ENCODE measurements around the gene NFIC.

Gene NFIC

DNA sequence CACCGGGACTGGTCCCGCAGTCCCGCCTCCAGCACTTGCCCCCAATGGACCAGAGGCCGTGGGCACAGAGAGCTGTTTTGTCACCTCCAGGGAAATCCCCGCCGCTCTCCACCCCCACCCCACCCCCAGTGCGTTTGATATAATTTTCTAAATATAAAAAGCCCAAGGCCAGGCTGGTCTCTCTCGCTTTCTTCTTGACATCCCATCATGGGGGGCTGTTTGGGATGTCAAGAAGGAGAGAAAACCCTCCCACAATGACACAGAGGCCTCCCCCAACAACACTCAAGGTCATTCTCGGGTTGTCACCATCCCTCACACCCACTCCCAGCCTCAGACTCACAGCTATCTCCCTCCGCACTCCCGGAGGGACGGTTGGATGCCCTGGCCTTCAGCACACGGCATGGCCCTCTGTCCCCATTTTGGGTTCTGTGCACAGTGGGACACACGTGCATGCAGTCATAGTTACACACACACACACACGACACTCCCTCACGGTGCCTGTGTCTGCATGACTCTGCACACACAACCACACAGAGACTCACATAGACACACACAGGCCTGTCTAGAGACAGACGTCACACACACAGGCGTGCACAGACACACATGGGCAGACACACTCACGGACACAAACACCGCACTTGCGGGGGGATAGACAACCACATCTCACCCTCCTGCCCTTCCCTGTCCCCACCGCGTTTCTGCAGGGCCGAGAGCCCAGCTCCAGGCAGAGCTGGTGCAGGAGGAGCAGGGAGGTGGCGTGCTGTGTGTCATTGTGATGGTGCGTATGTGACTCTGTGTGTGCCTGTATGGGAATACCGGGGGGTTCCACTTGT is 4.8 kb upstream of the NFIC start:
- no peaks in the 10 kb centered on the region for H3K9me2 ChIP-seq (replicated peaks; ENCODE audit: control insufficient read depth, low read length)
- peaks cover 10% of the 10 kb centered on the region for H3K4me1 ChIP-seq (ENCODE audit: control insufficient read depth, low read length)
- peaks cover 77% of the 10 kb centered on the region for H3K27me3 ChIP-seq (ENCODE audit: control insufficient read depth, low read length)
- no peaks in the 10 kb centered on the region for H4K20me1 ChIP-seq (ENCODE audit: control insufficient read depth, insufficient read depth, low read depth, low read length)
- TF ChIP-seq, protein P1, sequence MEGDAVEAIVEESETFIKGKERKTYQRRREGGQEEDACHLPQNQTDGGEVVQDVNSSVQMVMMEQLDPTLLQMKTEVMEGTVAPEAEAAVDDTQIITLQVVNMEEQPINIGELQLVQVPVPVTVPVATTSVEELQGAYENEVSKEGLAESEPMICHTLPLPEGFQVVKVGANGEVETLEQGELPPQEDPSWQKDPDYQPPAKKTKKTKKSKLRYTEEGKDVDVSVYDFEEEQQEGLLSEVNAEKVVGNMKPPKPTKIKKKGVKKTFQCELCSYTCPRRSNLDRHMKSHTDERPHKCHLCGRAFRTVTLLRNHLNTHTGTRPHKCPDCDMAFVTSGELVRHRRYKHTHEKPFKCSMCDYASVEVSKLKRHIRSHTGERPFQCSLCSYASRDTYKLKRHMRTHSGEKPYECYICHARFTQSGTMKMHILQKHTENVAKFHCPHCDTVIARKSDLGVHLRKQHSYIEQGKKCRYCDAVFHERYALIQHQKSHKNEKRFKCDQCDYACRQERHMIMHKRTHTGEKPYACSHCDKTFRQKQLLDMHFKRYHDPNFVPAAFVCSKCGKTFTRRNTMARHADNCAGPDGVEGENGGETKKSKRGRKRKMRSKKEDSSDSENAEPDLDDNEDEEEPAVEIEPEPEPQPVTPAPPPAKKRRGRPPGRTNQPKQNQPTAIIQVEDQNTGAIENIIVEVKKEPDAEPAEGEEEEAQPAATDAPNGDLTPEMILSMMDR (IDR thresholded peaks at IDR 0.05; ENCODE audit: low read depth, low read length, poor library complexity, severe bottlenecking): no peak
- TF ChIP-seq EZH2phosphoT487 (IDR thresholded peaks at IDR 0.05; ENCODE audit: borderline replicate concordance, low read length): no peak
- no peak overlapping the region for H3K4me3 ChIP-seq (ENCODE audit: low read length)
- H3K9me3 ChIP-seq (ENCODE audit: control insufficient read depth, insufficient read depth, low read length): no peaks in the 10 kb centered on the region
- no peaks in the 10 kb centered on the region for H3K36me3 ChIP-seq (ENCODE audit: control insufficient read depth, low read length)
- H3K79me2 ChIP-seq (ENCODE audit: control insufficient read depth, low read length): no peaks in the 10 kb centered on the region
- no peaks in the 10 kb centered on the region for H3F3A ChIP-seq (ENCODE audit: control insufficient read depth, insufficient read depth)
- no peak overlapping the region for H3K27ac ChIP-seq (ENCODE audit: low read depth, low read length)
- H3K4me2 ChIP-seq (ENCODE audit: low read length): no peak overlapping the region; the same call in 1 of the 2 replicates

DNA sequence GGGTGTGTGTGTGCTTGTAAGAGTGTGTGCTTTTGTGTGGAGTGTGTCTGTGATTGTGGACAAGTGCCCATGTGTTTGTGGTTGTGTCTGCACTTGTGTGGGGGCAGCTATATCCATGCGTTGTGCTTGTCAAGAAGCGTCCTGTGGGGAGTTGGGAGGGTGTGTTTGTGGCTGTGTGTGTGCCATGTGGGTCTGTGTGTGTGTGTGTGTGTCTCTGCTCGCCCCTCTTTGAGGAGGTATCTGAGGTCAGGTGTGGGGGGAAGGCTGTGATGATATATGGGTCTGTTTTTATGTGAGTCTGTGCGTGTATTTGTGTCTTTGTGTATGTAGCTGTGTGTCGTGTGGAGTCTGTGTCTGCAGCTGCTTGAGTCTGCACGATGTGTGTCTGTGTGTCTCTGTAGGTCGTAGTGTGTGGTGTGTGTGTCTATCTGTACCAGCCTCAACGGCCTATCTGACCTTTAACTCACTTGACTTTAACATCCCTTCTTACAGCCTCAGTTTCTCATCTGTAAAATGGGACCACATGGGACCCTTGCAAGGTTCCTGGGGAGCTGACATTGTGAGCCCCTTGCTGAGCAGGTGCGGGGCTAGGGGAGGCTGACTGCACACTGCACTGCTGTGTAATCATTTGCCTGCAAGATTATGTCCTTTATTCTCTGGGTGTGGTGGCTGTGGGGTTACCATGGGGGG is 4.0 kb upstream of the NFIC start:
- Histone ChIP-seq H3K4me1 (ENCODE audit: control insufficient read depth, low read length) (peaks cover 10% of the 10 kb centered on the region), H3K9me3 (ENCODE audit: control insufficient read depth, insufficient read depth, low read length) (no peaks in the 10 kb centered on the region), H3K9me2 (replicated peaks; ENCODE audit: control insufficient read depth, low read length) (no peaks in the 10 kb centered on the region), H3K27ac (ENCODE audit: low read depth, low read length) (no peak overlapping the region), H3K4me3 (ENCODE audit: low read length) (no peak overlapping the region), H3F3A (ENCODE audit: control insufficient read depth, insufficient read depth) (no peaks in the 10 kb centered on the region), H3K36me3 (ENCODE audit: control insufficient read depth, low read length) (no peaks in the 10 kb centered on the region), H3K4me2 (ENCODE audit: low read length) (no peak overlapping the region), H3K27me3 (ENCODE audit: control insufficient read depth, low read length) (peaks cover 75% of the 10 kb centered on the region), H3K79me2 (ENCODE audit: control insufficient read depth, low read length) (no peaks in the 10 kb centered on the region), H4K20me1 (ENCODE audit: control insufficient read depth, insufficient read depth, low read depth, low read length) (no peaks in the 10 kb centered on the region)
- TF ChIP-seq, protein P1 (IDR thresholded peaks at IDR 0.05; ENCODE audit: low read depth, low read length, poor library complexity, severe bottlenecking): no peak
- TF ChIP-seq EZH2phosphoT487 (IDR thresholded peaks at IDR 0.05; ENCODE audit: borderline replicate concordance, low read length): no peak

DNA sequence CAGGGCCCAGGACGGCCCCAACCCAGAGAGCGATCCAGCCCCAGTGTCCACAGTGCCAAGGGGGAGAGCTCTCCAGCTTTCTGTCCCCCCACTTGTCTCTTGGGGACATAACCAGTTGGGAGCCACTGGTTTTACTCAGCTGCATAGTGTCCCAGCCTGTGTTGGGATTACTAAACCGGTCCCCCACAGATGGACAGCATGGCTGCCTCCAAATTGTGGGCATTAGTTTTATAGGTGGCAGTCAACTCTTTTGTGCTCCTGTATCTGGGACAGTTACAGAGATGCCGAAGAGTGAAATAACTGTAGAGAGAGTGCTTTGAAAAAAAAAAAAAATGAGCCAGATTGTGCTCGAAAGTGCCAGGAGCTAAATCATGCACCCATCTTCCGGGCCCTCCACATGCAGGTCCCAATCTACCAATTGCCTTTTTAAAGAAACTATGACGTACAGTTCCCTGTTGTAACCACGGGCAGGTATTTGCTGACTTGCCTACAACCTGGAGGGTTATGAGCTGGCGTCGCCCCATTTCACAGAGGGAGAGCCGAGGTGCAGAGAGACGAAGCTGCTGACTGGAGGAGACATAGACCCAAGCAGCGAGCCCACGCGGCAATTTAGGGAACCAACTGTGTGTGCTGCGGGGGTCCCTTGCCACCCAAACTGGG is 2.4 kb upstream of the NFIC start:
- Histone ChIP-seq H3K9me3 (ENCODE audit: control insufficient read depth, insufficient read depth, low read length) (no peaks in the 10 kb centered on the region), H3F3A (ENCODE audit: control insufficient read depth, insufficient read depth) (no peaks in the 10 kb centered on the region), H3K4me3 (ENCODE audit: low read length) (no peak overlapping the region), H3K9me2 (replicated peaks; ENCODE audit: control insufficient read depth, low read length) (no peaks in the 10 kb centered on the region), H4K20me1 (ENCODE audit: control insufficient read depth, insufficient read depth, low read depth, low read length) (no peaks in the 10 kb centered on the region), H3K27me3 (ENCODE audit: control insufficient read depth, low read length) (peaks cover 76% of the 10 kb centered on the region), H3K36me3 (ENCODE audit: control insufficient read depth, low read length) (no peaks in the 10 kb centered on the region), H3K27ac (ENCODE audit: low read depth, low read length) (no peak overlapping the region), H3K4me1 (ENCODE audit: control insufficient read depth, low read length) (peaks cover 10% of the 10 kb centered on the region), H3K4me2 (ENCODE audit: low read length) (no peak overlapping the region), H3K79me2 (ENCODE audit: control insufficient read depth, low read length) (no peaks in the 10 kb centered on the region)
- TF ChIP-seq, protein P1 (IDR thresholded peaks at IDR 0.05; ENCODE audit: low read depth, low read length, poor library complexity, severe bottlenecking): no peak
- no peak for TF ChIP-seq EZH2phosphoT487 (IDR thresholded peaks at IDR 0.05; ENCODE audit: borderline replicate concordance, low read length)

Measured in DOHH2 (cell line).